GM12878 (cell line): ENCODE data around the gene DISC1. TPM values are rescaled to one million over a fixed set of nuclear protein-coding genes. Genes with fewer than 3 reads are reported as not detected.

Experiments
- ATAC-seq: fragments of 200-7000 bp; cut with Tn5 transposase; 3 replicates; pipeline ENCODE4 v1.9.1; 2020; ENCODE audit warnings: mild to moderate bottlenecking, moderate library complexity
- BruUV-seq: library from RNA; stranded (reverse); fragments of 400-500 nt; replicated peaks from 2 replicates; lab custom pipeline; 2021; lab: Mats Ljungman, UMichigan
- CTCF ChIA-PET: fragments of 300-600 bp; sonication (Branson Sonifier 250); formaldehyde crosslinking; extraction: SDS; loops from one replicate; lab custom pipeline; 2021; ENCODE audit warnings: inconsistent platforms; lab: Yijun Ruan, JAX
- POLR2A ChIA-PET: fragments of 350-600 bp; formaldehyde crosslinking; extraction: SDS; loops from one replicate; lab custom pipeline; 2021; ENCODE audit warnings: inconsistent platforms; lab: Charles Lee
- RAD21 ChIA-PET: fragments of 300-600 bp; sonication (Branson Sonifier 250); formaldehyde crosslinking; loops from one replicate; lab custom pipeline; 2023; ENCODE audit warnings: antibody characterized with exemption; ENCODE audit not compliant: unreplicated experiment; lab: Charles Lee
- SMC1A ChIA-PET: fragments of 300-600 bp; sonication (Branson Sonifier 250); formaldehyde crosslinking; loops from one replicate; lab custom pipeline; 2023; ENCODE audit not compliant: unreplicated experiment, uncharacterized antibody; lab: Charles Lee
- DNase-seq: peaks from one replicate; pipeline ENCODE4 v3.0.0-alpha.2; 2011; ENCODE audit warnings: low read depth, low spot score
- FAIRE-seq: peaks from 3 replicates; lab custom pipeline; 2011; peaks lifted over from hg19 to GRCh38; lab: Jason Lieb, UNC
- H2AFZ ChIP-seq: 2 replicates; pipeline ENCODE4 v1.6.0; 2011; ENCODE audit warnings: low read depth, low read length, control low read depth; ENCODE audit not compliant: control insufficient read depth
- H3K27ac ChIP-seq: 2 replicates; pipeline ENCODE4 v1.5.1; 2011; ENCODE audit warnings: control low read depth; ENCODE audit not compliant: control insufficient read depth, insufficient read depth
- H3K27me3 ChIP-seq, 2 experiments: replicated peaks in 1 of 2; 2 replicates each; pipeline versions ENCODE4 v1.6.0 to v1.6.1; 2011; ENCODE audit warnings: low read length in 1 of 2; ENCODE audit not compliant: control insufficient read depth in 2 of 2, insufficient read depth in 2 of 2
- H3K36me3 ChIP-seq, 2 experiments: 2 replicates each; pipeline ENCODE4 v1.5.1; 2011; ENCODE audit warnings: low read length in 1 of 2; ENCODE audit not compliant: control insufficient read depth in 2 of 2, insufficient read depth in 2 of 2
- H3K4me1 ChIP-seq: 2 replicates; pipeline ENCODE4 v1.6.1; 2011; ENCODE audit warnings: mild to moderate bottlenecking, low read length, moderate library complexity, mixed read lengths; ENCODE audit not compliant: control insufficient read depth, insufficient read depth
- H3K4me2 ChIP-seq: 2 replicates; pipeline ENCODE4 v1.6.0; 2011; ENCODE audit warnings: control low read depth; ENCODE audit not compliant: control insufficient read depth, insufficient read depth
- H3K4me3 ChIP-seq: fragments of 200-600 bp; sonication (generic); 2 replicates; pipeline ENCODE4 v1.5.1; 2016
- H3K79me2 ChIP-seq: 2 replicates; pipeline ENCODE4 v1.6.0; 2011; ENCODE audit warnings: low read length; ENCODE audit not compliant: control insufficient read depth, insufficient read depth
- H3K9ac ChIP-seq: 2 replicates; pipeline ENCODE4 v1.8.0; 2011; ENCODE audit warnings: low read length, control low read depth, mixed read lengths; ENCODE audit not compliant: control insufficient read depth, insufficient read depth
- H3K9me3 ChIP-seq: replicated peaks from 3 replicates; pipeline ENCODE4 v1.5.1; 2011; ENCODE audit warnings: mild to moderate bottlenecking, low read length; ENCODE audit not compliant: control insufficient read depth, insufficient read depth
- H4K20me1 ChIP-seq: 2 replicates; pipeline ENCODE4 v1.6.0; 2011; ENCODE audit not compliant: control insufficient read depth, insufficient read depth
- CEBPZ ChIP-seq: fragments of 150-350 bp; IDR thresholded peaks from 2 replicates; pipeline ENCODE4 v1.6.1; 2016; ENCODE audit warnings: low read depth, low read length
- EP300 ChIP-seq, 2 experiments: fragments of 150-350 bp in 1 of 2; IDR thresholded peaks; 2 replicates each; pipeline ENCODE4 v1.6.1; 2011 to 2012; ENCODE audit warnings: low read depth in 2 of 2, low read length in 2 of 2, borderline replicate concordance in 1 of 2, improper control_type of control experiment in 1 of 2, inconsistent platforms in 1 of 2; ENCODE audit not compliant: control insufficient read depth in 1 of 2
- FOXM1 ChIP-seq: IDR thresholded peaks from 2 replicates; pipeline ENCODE4 v1.6.1; 2012; ENCODE audit warnings: low read depth, mild to moderate bottlenecking, inconsistent platforms, low read length, moderate library complexity
- GABPA ChIP-seq: IDR thresholded peaks from 2 replicates; pipeline ENCODE4 v1.6.1; 2014; ENCODE audit warnings: antibody characterized with exemption, low read depth, mild to moderate bottlenecking, inconsistent platforms
- HCFC1 ChIP-seq: fragments of 150-350 bp; IDR thresholded peaks from 2 replicates; pipeline ENCODE4 v1.6.1; 2014; ENCODE audit warnings: low read length
- PBX3 ChIP-seq: IDR thresholded peaks from 2 replicates; pipeline ENCODE4 v1.6.1; 2011; ENCODE audit warnings: mild to moderate bottlenecking, low read depth, low read length, moderate library complexity; ENCODE audit not compliant: insufficient replicate concordance
- POLR2AphosphoS2 ChIP-seq: IDR thresholded peaks from 2 replicates; pipeline ENCODE4 v1.6.1; 2011; ENCODE audit warnings: low read depth, mild to moderate bottlenecking, low read length, improper control_type of control experiment, moderate library complexity
- RAD21 ChIP-seq: IDR thresholded peaks from 2 replicates; pipeline ENCODE4 v1.6.1; 2011; ENCODE audit warnings: mild to moderate bottlenecking, low read depth, low read length, moderate library complexity; ENCODE audit not compliant: insufficient read depth
- RFX5 ChIP-seq: IDR thresholded peaks from 2 replicates; pipeline ENCODE4 v1.6.1; 2011; ENCODE audit warnings: low read depth, low read length, improper control_type of control experiment
- SREBF1 ChIP-seq: IDR thresholded peaks from 2 replicates; pipeline ENCODE4 v1.6.1; 2012; ENCODE audit warnings: mild to moderate bottlenecking, low read length
- SRF ChIP-seq, 2 experiments: IDR thresholded peaks; 2 replicates each; pipeline ENCODE4 v1.6.1; 2011; ENCODE audit warnings: low read depth in 2 of 2, low read length in 2 of 2, mild to moderate bottlenecking in 1 of 2, moderate library complexity in 1 of 2
- SUZ12 ChIP-seq: fragments of 200-600 bp; sonication (generic); IDR thresholded peaks from one replicate; pipeline ENCODE4 v1.6.1; 2018; ENCODE audit warnings: antibody characterized with exemption, mild to moderate bottlenecking; ENCODE audit not compliant: unreplicated experiment
- TBL1XR1 ChIP-seq: IDR thresholded peaks from 2 replicates; pipeline ENCODE4 v1.6.1; 2012; ENCODE audit warnings: low read depth, low read length, improper control_type of control experiment
- WRNIP1 ChIP-seq: IDR thresholded peaks from 2 replicates; pipeline ENCODE4 v1.6.1; 2011; ENCODE audit warnings: low read depth, low read length, improper control_type of control experiment, borderline replicate concordance
- WGBS: methylation state at CpG from one replicate; pipeline ENCODE4 v1.1.6; 2016; ENCODE audit warnings: low lambda C conversion rate; ENCODE audit not compliant: insufficient replicate concordance, insufficient coverage; ENCODE audit errors: missing lambda C conversion rate; 5-methylcytosine and 5-hydroxymethylcytosine counted together
- in situ Hi-C: fragments of 300-500 bp; cut with MboI; formaldehyde crosslinking; loops from 9 replicates; pipeline ENCODE4 v1.14.3; 2018; ENCODE audit warnings: mixed read lengths
- intact Hi-C: fragments of 100-400 bp; cut with micrococcal nuclease; formaldehyde crosslinking; loops from one replicate; pipeline ENCODE4 v1.14.2; 2022; ENCODE audit not compliant: unreplicated experiment
- polyA plus RNA-seq, 11 experiments: library from polyadenylated mRNA; depleted of rRNA in 4 of 11; unstranded in 6 of 11; stranded (reverse) in 5 of 11; fragments of >200 nt; fragmentation: Nextera tagmentation in 4 of 11; fragmentation: Illumina TruSeq in 1 of 11; extraction: Ambion mirVana in 4 of 11; extraction: Trizol in 1 of 11; gene quantifications; 1 replicate in 1 of 11; 2 replicates in 10 of 11; pipeline versions ENCODE4 v1.2.1 to v1.2.3, GENCODE V29; 2011 to 2016; ENCODE audit warnings: inconsistent platforms in 2 of 11, missing spikeins in 2 of 11, low read depth in 1 of 11
- total RNA-seq, 4 experiments: library from RNA; depleted of rRNA in 3 of 4; stranded (reverse); fragments of >200 nt in 3 of 4; fragmentation: Illumina TruSeq in 1 of 4; extraction: Trizol in 1 of 4; gene quantifications; 2 replicates each; pipeline versions ENCODE4 v1.2.1 to v1.2.3, GENCODE V29; 2013 to 2021

Gene DISC1
- total and polyA plus RNA-seq, 10 of the 15 experiments (the other 5 are each of a cell fraction or from before 2014, with no cell fraction given) = 0.05 to 0.72 (median 0.19) TPM; not detected in 1

- ChIA-PET POLR2A (no interaction called here), SMC1A (no interaction called here), CTCF (no interaction called here), RAD21 (no interaction called here)
- Histone ChIP-seq H4K20me1 (no peaks in the 10 kb centered on the region), H2AFZ (no peak overlapping the region), H3K4me1 (no peaks in the 10 kb centered on the region), H3K79me2 (no peaks in the 10 kb centered on the region), H3K9ac (no peak overlapping the region), H3K9me3 (no peaks in the 10 kb centered on the region), H3K27me3 (no peaks in the 10 kb centered on the region), H3K4me2 (no peak overlapping the region), H3K36me3 (no peaks in the 10 kb centered on the region), H3K4me3 (no peak overlapping the region), H3K27ac (no peak overlapping the region)
- FAIRE-seq (no peak), DNase-seq (no peak), ATAC-seq (no peak)
- in situ Hi-C loops (no loop called here), intact Hi-C loops (no loop called here)
- no TSS peak for BruUV-seq
- WGBS = 71% methylated on average over 4 of the region's 4 CpGs
- TF ChIP-seq SRF (IDR thresholded peaks at IDR 0.05; ENCODE audit: low read depth in 2 of 2, low read length in 2 of 2) (no peak), HCFC1 (no peak), CEBPZ (no peak), PBX3 (no peak), EP300 (IDR thresholded peaks at IDR 0.05; ENCODE audit: borderline replicate concordance in 1 of 2, control insufficient read depth in 1 of 2, low read depth in 2 of 2, low read length in 2 of 2) (no peak), SUZ12 (no peak), GABPA (no peak), RFX5 (no peak), POLR2AphosphoS2 (no peak), TBL1XR1 (no peak), RAD21 (no peak), FOXM1 (no peak), WRNIP1 (no peak), SREBF1 (no peak)
Measured at GRCh38 chr1:231976231-231976630, 349.6 kb downstream of the DISC1 start.
